Adrenal gland (tissue), 19 donors: Measurements from ENCODE around the gene SCAMP2. TPM values are rescaled to one million over a fixed set of nuclear protein-coding genes. Genes with fewer than 3 reads are reported as not detected.
A peak's percentile ranks its signal among the peaks of the same experiment; 100 is the strongest.
"Not testable (repeated sequence)": the region's sequence is repeated elsewhere in the genome, so short reads cannot be mapped to it uniquely, and the experiment has no call there.

Experiments
- DNase-seq, 7 donors: peaks; one replicate each; pipeline ENCODE4 v3.0.0-alpha.2; 2019 to 2020
- H3K27ac ChIP-seq, 5 donors: fragments of 200-600 bp; sonication (generic) in 4 of 5; 1 replicate in 3 of 5; 2 replicates in 2 of 5; pipeline versions ENCODE4 v1.5.1 to v1.8.0; 2016 to 2020; ENCODE audit warnings: mild to moderate bottlenecking in 1 of 5
- H3K27me3 ChIP-seq: fragments of 200-600 bp; 2 replicates; pipeline ENCODE4 v1.8.0; 2021
- H3K36me3 ChIP-seq, 2 donors: fragments of 200-600 bp; replicated peaks in 1 of 2; 1 replicate in 1 of 2; 2 replicates in 1 of 2; pipeline versions ENCODE4 v1.5.1 to v1.8.0; 2018 to 2022
- H3K4me1 ChIP-seq, 2 donors: fragments of 200-600 bp; replicated peaks in 1 of 2; 1 replicate in 1 of 2; 2 replicates in 1 of 2; pipeline versions ENCODE4 v1.5.1 to v1.8.0; 2018 to 2021
- H3K4me3 ChIP-seq, 4 donors: fragments of 200-600 bp; sonication (generic) in 3 of 4; one replicate each; pipeline ENCODE4 v1.5.1; 2016 to 2018
- H3K9me3 ChIP-seq, 3 donors: fragments of 200-600 bp; sonication (generic) in 1 of 3; replicated peaks in 1 of 3; 1 replicate in 2 of 3; 2 replicates in 1 of 3; pipeline versions ENCODE4 v1.5.1 to v1.8.0; 2016 to 2021
- POLR2A ChIP-seq, 2 donors: fragments of 450-650 bp; IDR thresholded peaks; one replicate each; pipeline ENCODE4 v1.6.1; 2017; ENCODE audit warnings: antibody characterized with exemption in 2 of 2, mild to moderate bottlenecking in 2 of 2, moderate library complexity in 1 of 2
- WGBS, 4 donors: extraction: QIAGEN DNeasy Blood & Tissue Kit in 2 of 4; methylation state at CpG; one replicate each; pipeline versions ENCODE4 v1.1.5 to v1.1.7; 2013 to 2017; 5-methylcytosine and 5-hydroxymethylcytosine counted together
- intact Hi-C, 2 donors: fragments of 100-400 bp; cut with DNase I; formaldehyde crosslinking; loops; one replicate each; pipeline versions ENCODE4 v1.14.1 to v1.15.0; 2022 to 2023
- long read RNA-seq, 10 donors: library from polyadenylated mRNA in 3 of 10; unstranded in 2 of 10; stranded (forward) in 1 of 10; transcript quantifications; one replicate each; pipeline ENCODE4 v2.0.0 and lab custom pipeline, GENCODE V29; 2021 to 2026
- polyA plus RNA-seq, 3 donors: library from polyadenylated mRNA; stranded (reverse); fragments of 200-250 nt in 2 of 3; fragments of 350-450 nt in 1 of 3; fragmentation: Illumina TruSeq in 1 of 3; extraction: RNeasy Lipid Tissue Mini Kit (QIAGEN cat#74804) in 1 of 3; gene quantifications; one replicate each; pipeline ENCODE4 v1.2.3, GENCODE V29; 2013 to 2014
- total RNA-seq, 9 donors: library from RNA; depleted of rRNA in 4 of 9; stranded (reverse); fragments of >200 nt in 4 of 9; fragments of 120-200 nt in 1 of 9; fragmentation: NEBNext Ultra II Directional in 1 of 9; extraction: Animal tissue kit (Norgen Biotek cat#: 25700) in 1 of 9; gene quantifications; one replicate each; pipeline versions ENCODE4 v1.1.0 to v1.2.4, GENCODE V29; 2013 to 2023
- TF ChIP-seq, protein P1 (sequence below), 6 experiments: fragments of 450-650 bp in 4 of 6; fragments of 200-600 bp in 2 of 6; sonication (generic) in 1 of 6; IDR thresholded peaks; 1 replicate in 5 of 6; 2 replicates in 1 of 6; pipeline versions ENCODE4 v1.5.1 to v1.8.0; 2016 to 2021; ENCODE audit warnings: antibody characterized with exemption in 6 of 6, mild to moderate bottlenecking in 2 of 6, moderate library complexity in 1 of 6
- donor health status: healthy with polysubstance abuse.
- donor health status: Bipolar disorder and iron deficiency.
- donor health status: DM: yes; HTN: yes; CAD: no.
- donor health status: DM: no; HTN: no; CAD: no.
- donor health status: DM: no; HTN: no; CAD: no.
- donor health status: DM: yes; HTN: yes; CAD: no.

Gene SCAMP2, protein sequence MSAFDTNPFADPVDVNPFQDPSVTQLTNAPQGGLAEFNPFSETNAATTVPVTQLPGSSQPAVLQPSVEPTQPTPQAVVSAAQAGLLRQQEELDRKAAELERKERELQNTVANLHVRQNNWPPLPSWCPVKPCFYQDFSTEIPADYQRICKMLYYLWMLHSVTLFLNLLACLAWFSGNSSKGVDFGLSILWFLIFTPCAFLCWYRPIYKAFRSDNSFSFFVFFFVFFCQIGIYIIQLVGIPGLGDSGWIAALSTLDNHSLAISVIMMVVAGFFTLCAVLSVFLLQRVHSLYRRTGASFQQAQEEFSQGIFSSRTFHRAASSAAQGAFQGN
- 100 to 1,000 TPM in 5 of 9 donors, 10 to 100 TPM in 4; 29.5 to 185 (median 100) TPM for total RNA-seq
- polyA plus RNA-seq, result 100 to 1,000 TPM in 1 of 3 donors, 10 to 100 TPM in 2; 45.0 to 109 (median 61.9) TPM
- long read RNA-seq, donor 1, transcript SCAMP2-201 (9 exons, 2,453 nt), result major isoform, 44 of 59 reads
- long read RNA-seq, donor 1, partial matches to known transcripts, result 6 of 59 reads
- long read RNA-seq, donor 1, other reads (novel, unspliced or antisense), result 5 of 59 reads
- long read RNA-seq, donor 2, transcript SCAMP2-201 (9 exons, 2,453 nt), result major isoform, 30 of 39 reads
- long read RNA-seq, donor 2, partial matches to known transcripts, result 6 of 39 reads
- long read RNA-seq, donor 2, other reads (novel, unspliced or antisense), result 0 of 39 reads
- long read RNA-seq, donor 3, transcript SCAMP2-201 (9 exons, 2,453 nt), result major isoform, 31 of 40 reads
- long read RNA-seq, donor 3, partial matches to known transcripts, result 5 of 40 reads
- long read RNA-seq, donor 3, other reads (novel, unspliced or antisense), result 0 of 40 reads
- long read RNA-seq, donor 4, transcript SCAMP2-201 (9 exons, 2,453 nt), result major isoform, 59 of 72 reads
- long read RNA-seq, donor 4, partial matches to known transcripts, result 0 of 72 reads
- long read RNA-seq, donor 4, other reads (novel, unspliced or antisense), result 10 of 72 reads
- long read RNA-seq, donor 5, transcript SCAMP2-201 (9 exons, 2,453 nt), result major isoform, 161 of 190 reads
- long read RNA-seq, donor 5, partial matches to known transcripts, result 2 of 190 reads
- long read RNA-seq, donor 5, other reads (novel, unspliced or antisense), result 25 of 190 reads
- long read RNA-seq, donor 6, transcript SCAMP2-201 (9 exons, 2,453 nt), result major isoform, 36 of 50 reads
- long read RNA-seq, donor 6, partial matches to known transcripts, result 3 of 50 reads
- long read RNA-seq, donor 6, other reads (novel, unspliced or antisense), result 8 of 50 reads
- long read RNA-seq, donor 7, transcript SCAMP2-201 (9 exons, 2,453 nt), result major isoform, 23 of 33 reads
- long read RNA-seq, donor 7, partial matches to known transcripts, result 7 of 33 reads
- long read RNA-seq, donor 7, other reads (novel, unspliced or antisense), result 0 of 33 reads
- long read RNA-seq, donor 8, transcript SCAMP2-201 (9 exons, 2,453 nt), result major isoform, 43 of 46 reads
- long read RNA-seq, donor 8, partial matches to known transcripts, result 0 of 46 reads
- long read RNA-seq, donor 8, other reads (novel, unspliced or antisense), result 0 of 46 reads
- long read RNA-seq, donor 9, transcript SCAMP2-201 (9 exons, 2,453 nt), result major isoform, 21 of 75 reads
- long read RNA-seq, donor 9, partial matches to known transcripts, result 51 of 75 reads
- long read RNA-seq, donor 9, other reads (novel, unspliced or antisense), result 0 of 75 reads
- long read RNA-seq, donor 10, transcript SCAMP2-201 (9 exons, 2,453 nt), result major isoform, 18 of 18 reads
- long read RNA-seq, donor 10, partial matches to known transcripts, result 0 of 18 reads
- long read RNA-seq, donor 10, other reads (novel, unspliced or antisense), result 0 of 18 reads

DNA sequence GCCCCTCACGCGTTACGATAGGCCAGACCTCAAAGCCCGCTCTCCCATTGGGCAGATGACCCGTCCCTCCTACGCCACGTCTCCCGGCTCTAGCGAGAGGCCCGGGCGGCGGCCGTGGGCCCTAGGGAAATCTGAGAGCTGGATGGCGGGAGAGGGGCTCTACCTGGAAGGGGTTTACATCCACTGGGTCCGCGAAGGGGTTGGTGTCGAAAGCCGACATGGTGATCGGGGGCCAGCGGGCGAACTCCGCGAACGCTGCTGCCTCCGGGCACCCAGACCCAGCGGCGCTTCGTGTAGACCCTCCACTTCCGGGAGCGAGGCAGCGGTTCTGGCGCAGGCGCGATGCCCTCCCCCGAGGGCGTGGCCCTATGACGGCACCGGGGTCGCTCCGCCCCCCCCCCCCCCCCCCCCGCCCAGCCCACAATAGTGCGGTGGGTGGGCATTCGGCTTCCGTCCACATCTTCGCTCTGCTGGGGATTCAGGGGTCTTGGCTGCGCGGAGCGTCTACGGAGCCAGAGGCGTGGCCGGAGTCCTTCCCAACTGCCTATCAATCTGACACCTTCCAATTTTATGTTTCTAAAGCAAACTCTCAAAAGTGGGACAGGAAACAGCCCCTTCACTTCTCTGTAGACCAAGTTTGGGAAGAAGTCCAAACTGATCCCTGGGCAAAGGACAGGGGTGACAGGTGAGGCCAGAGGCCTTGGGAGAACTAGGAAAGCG lies at the start of gene SCAMP2:
TSS of gene SCAMP2 (minus strand) at position 330 of the 720 bp plus-strand sequence. CDS start at position 220, 110 bp downstream.
- intact Hi-C loops, result no loop called here
- Histone ChIP-seq H3K36me3 (peaks cover 0 to 5% of the 10 kb centered on the region in 2 donors), H3K4me3 (peak within 1 kb of the TSS; percentile 28 to 92 (median 80)), H3K27me3 (no peaks in the 10 kb centered on the region), H3K27ac (peak within 1 kb of the TSS; percentile 76 to 98 (median 88)), H3K9me3 (no peaks in the 10 kb centered on the region), H3K4me1 (peaks cover 38 to 47% of the 10 kb centered on the region in 2 donors)
- 0 to 1% (median 1%) methylated on average over 10 to 49 of the region's 52 CpGs for WGBS, 4 donors
- TF ChIP-seq, protein P1, sequence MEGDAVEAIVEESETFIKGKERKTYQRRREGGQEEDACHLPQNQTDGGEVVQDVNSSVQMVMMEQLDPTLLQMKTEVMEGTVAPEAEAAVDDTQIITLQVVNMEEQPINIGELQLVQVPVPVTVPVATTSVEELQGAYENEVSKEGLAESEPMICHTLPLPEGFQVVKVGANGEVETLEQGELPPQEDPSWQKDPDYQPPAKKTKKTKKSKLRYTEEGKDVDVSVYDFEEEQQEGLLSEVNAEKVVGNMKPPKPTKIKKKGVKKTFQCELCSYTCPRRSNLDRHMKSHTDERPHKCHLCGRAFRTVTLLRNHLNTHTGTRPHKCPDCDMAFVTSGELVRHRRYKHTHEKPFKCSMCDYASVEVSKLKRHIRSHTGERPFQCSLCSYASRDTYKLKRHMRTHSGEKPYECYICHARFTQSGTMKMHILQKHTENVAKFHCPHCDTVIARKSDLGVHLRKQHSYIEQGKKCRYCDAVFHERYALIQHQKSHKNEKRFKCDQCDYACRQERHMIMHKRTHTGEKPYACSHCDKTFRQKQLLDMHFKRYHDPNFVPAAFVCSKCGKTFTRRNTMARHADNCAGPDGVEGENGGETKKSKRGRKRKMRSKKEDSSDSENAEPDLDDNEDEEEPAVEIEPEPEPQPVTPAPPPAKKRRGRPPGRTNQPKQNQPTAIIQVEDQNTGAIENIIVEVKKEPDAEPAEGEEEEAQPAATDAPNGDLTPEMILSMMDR (IDR thresholded peaks at IDR 0.05), result no peak
- peak; percentile 65 to 76 for TF ChIP-seq POLR2A (IDR thresholded peaks at IDR 0.05)
- DNase-seq, result peak; percentile 93 to 97 (median 96)

DNA sequence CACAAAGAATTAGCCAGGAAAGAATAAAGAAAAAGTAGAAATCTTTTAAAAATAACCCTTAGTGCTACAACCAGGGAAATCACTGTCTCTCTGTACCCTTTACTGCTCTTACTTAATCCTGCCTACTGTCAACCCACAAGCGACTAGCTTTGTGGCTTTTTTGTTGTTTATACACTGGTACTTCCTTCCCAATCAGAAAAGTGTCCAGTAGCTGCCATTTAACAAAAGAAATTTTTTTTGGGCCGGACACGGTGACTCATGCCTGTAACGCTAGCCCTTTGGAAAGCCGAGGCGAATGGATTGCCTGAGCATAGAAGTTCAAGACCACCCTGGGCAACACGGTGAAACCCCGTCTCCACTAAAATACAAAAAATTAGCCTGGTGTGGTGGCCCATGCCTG lies 47.3 kb upstream of the SCAMP2 start:
- WGBS, 4 donors, result 78 to 94% (median 87%) methylated on average over 8 of the region's 8 CpGs
- DNase-seq, result no peak
- no peaks in the 10 kb centered on the region for H3K4me1 ChIP-seq

DNA sequence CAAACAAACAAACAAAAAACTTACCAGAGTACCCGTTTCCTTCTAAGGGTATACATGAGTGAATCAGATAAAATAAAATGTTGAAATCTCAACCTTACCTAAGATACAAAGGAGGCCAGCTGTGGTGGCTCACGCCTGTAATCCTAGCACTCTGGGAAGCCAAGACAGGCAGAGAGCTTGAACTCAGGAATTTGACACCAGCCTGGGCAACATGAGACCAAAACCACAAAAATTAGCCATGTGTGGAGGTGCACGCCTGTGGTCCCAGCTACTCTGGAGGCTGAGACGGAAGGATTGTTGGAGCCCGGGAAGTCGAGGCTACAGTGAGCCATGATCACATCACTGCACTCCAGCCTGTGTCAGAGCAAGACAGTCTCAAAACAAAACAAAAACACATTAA lies 44.5 kb upstream of the SCAMP2 start:
- TF ChIP-seq POLR2A (IDR thresholded peaks at IDR 0.05), result no peak
- TF ChIP-seq, protein P1 (IDR thresholded peaks at IDR 0.05), result no peak
- no peaks in the 10 kb centered on the region for H3K27me3 ChIP-seq
- 89 to 96% (median 90%) methylated on average over 6 of the region's 6 CpGs for WGBS, 4 donors
- no peak overlapping the region for H3K4me3 ChIP-seq
- no peak for DNase-seq
- intact Hi-C loops, result no loop called here
- no peak overlapping the region for H3K27ac ChIP-seq
- peaks cover 0 to 79% of the 10 kb centered on the region in 2 donors for H3K36me3 ChIP-seq
- H3K4me1 ChIP-seq, result no peaks in the 10 kb centered on the region
- H3K9me3 ChIP-seq, result no peaks in the 10 kb centered on the region

More for the DNA sequence above, 47.3 kb upstream of the SCAMP2 start:
- intact Hi-C loops, result no loop called here
- Histone ChIP-seq H3K36me3 (peaks cover 0 to 96% of the 10 kb centered on the region in 2 donors), H3K27ac (no peak overlapping the region), H3K27me3 (no peaks in the 10 kb centered on the region), H3K9me3 (no peaks in the 10 kb centered on the region), H3K4me3 (no peak overlapping the region)
- TF ChIP-seq POLR2A (IDR thresholded peaks at IDR 0.05), result no peak
- TF ChIP-seq, protein P1 (IDR thresholded peaks at IDR 0.05), result no peak

DNA sequence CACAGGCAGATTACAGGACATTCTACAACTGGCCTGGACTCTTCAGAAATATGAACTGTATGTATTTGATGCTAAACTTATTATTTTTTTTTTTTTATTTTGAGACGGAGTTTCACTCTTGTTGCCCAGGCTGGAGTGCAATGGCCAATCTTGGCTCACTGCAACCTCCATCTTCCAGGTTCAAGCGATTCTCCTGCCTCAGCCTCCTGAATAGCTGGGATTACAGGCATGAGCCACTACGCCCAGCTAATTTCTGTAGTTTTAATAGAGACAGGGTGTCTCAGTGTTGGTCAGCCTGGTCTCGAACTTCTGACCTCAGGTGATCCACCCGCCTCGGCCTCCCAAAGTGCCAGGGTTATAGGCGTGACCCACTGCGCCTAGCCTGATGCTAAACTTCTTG lies 40.6 kb upstream of the SCAMP2 start:
- intact Hi-C loops, H3K27ac ChIP-seq, DNase-seq, H3K4me3 ChIP-seq, H3K9me3 ChIP-seq, H3K4me1 ChIP-seq, H3K27me3 ChIP-seq: not testable (repeated sequence)
- peaks cover 0 to 42% of the 10 kb centered on the region in 2 donors for H3K36me3 ChIP-seq
- 94 to 96% (median 95%) methylated on average over 8 of the region's 8 CpGs for WGBS, 4 donors
